GM23338 (cell line): ENCODE data around the gene ELFN1. TPM values are rescaled to one million over a fixed set of nuclear protein-coding genes. Genes with fewer than 3 reads are reported as not detected.

Experiments used
- ATAC-seq: fragments of 200-7000 bp; cut with Tn5 transposase; 3 replicates; pipeline ENCODE4 v1.9.1; 2020
- DNase-seq: peaks from one replicate; pipeline ENCODE4 v3.0.0-alpha.2; 2015; ENCODE audit warnings: low spot score
- H2AFZ ChIP-seq: fragments of 200-600 bp; sonication (generic); 2 replicates; pipeline ENCODE4 v1.8.0; 2016; ENCODE audit warnings: antibody characterized with exemption, mild to moderate bottlenecking, moderate library complexity
- H3F3A ChIP-seq: fragments of 200-600 bp; sonication (generic); replicated peaks from 2 replicates; pipeline ENCODE4 v1.8.0; 2017; ENCODE audit warnings: antibody characterized with exemption, mixed run types, low read depth
- H3K27ac ChIP-seq: fragments of 200-600 bp; sonication (generic); 2 replicates; pipeline ENCODE4 v1.6.1; 2016; ENCODE audit warnings: low read depth
- H3K27me3 ChIP-seq: fragments of 200-600 bp; sonication (generic); 2 replicates; pipeline ENCODE4 v1.8.0; 2016; ENCODE audit warnings: mild to moderate bottlenecking, mixed run types, moderate library complexity; ENCODE audit not compliant: insufficient read depth
- H3K36me3 ChIP-seq: fragments of 200-600 bp; sonication (generic); 2 replicates; pipeline ENCODE4 v1.8.0; 2016; ENCODE audit warnings: mild to moderate bottlenecking; ENCODE audit not compliant: insufficient read depth
- H3K4me1 ChIP-seq: fragments of 200-600 bp; sonication (generic); 2 replicates; pipeline ENCODE4 v1.8.0; 2016; ENCODE audit warnings: mild to moderate bottlenecking, moderate library complexity; ENCODE audit not compliant: insufficient read depth
- H3K4me2 ChIP-seq: fragments of 200-600 bp; sonication (generic); 2 replicates; pipeline ENCODE4 v1.7.1; 2017; ENCODE audit warnings: mixed run types
- H3K4me3 ChIP-seq: fragments of 200-600 bp; sonication (generic); 2 replicates; pipeline ENCODE4 v1.6.1; 2016; ENCODE audit warnings: mixed run types
- H3K79me2 ChIP-seq: fragments of 200-600 bp; sonication (generic); replicated peaks from 2 replicates; pipeline ENCODE4 v1.8.0; 2017; ENCODE audit warnings: mild to moderate bottlenecking; ENCODE audit not compliant: insufficient read depth
- H3K9me2 ChIP-seq: fragments of 200-600 bp; sonication (generic); 2 replicates; pipeline ENCODE4 v1.8.0; 2017; ENCODE audit not compliant: insufficient read depth
- H4K20me1 ChIP-seq: fragments of 200-600 bp; sonication (generic); replicated peaks from 2 replicates; pipeline ENCODE4 v1.8.0; 2017; ENCODE audit warnings: mild to moderate bottlenecking; ENCODE audit not compliant: insufficient read depth
- H3K27ac Mint-ChIP-seq: 2 replicates; pipeline ENCODE4 v1.8.0; 2020; ENCODE audit warnings: inconsistent platforms, mild to moderate bottlenecking, moderate library complexity, mixed read lengths
- H3K27me3 Mint-ChIP-seq: 3 replicates; pipeline ENCODE4 v1.8.0; 2022; ENCODE audit warnings: low read depth, mild to moderate bottlenecking, moderate library complexity, mixed read lengths, inconsistent platforms; ENCODE audit not compliant: insufficient read depth, poor library complexity
- H3K36me3 Mint-ChIP-seq: 3 replicates; pipeline ENCODE4 v1.8.0; 2021; ENCODE audit warnings: low read depth, mild to moderate bottlenecking, inconsistent platforms, moderate library complexity, mixed read lengths
- H3K4me1 Mint-ChIP-seq: 3 replicates; pipeline ENCODE4 v1.8.0; 2020; ENCODE audit warnings: mild to moderate bottlenecking, inconsistent platforms, mixed read lengths
- H3K4me3 Mint-ChIP-seq: 3 replicates; pipeline ENCODE4 v1.8.0; 2021; ENCODE audit warnings: moderate library complexity, mild to moderate bottlenecking, inconsistent platforms, mixed read lengths
- H3K9me3 Mint-ChIP-seq: 3 replicates; pipeline ENCODE4 v1.8.0; 2020; ENCODE audit warnings: moderate library complexity, mild to moderate bottlenecking, inconsistent platforms, mixed read lengths
- ETS1 ChIP-seq: IDR thresholded peaks from 2 replicates; pipeline ENCODE4 v1.6.1; 2016; ENCODE audit warnings: antibody characterized with exemption
- EZH2 ChIP-seq: fragments of 200-600 bp; sonication (generic); IDR thresholded peaks from one replicate; pipeline ENCODE4 v1.8.0; 2017; ENCODE audit warnings: antibody characterized with exemption, mild to moderate bottlenecking, low read depth; ENCODE audit not compliant: unreplicated experiment
- EZH2phosphoT487 ChIP-seq: fragments of 200-600 bp; sonication (generic); IDR thresholded peaks from one replicate; pipeline ENCODE4 v1.8.1; 2018; ENCODE audit warnings: antibody characterized with exemption; ENCODE audit not compliant: unreplicated experiment
- JUNB ChIP-seq: IDR thresholded peaks from one replicate; pipeline ENCODE4 v1.6.1; 2016; ENCODE audit warnings: antibody characterized with exemption; ENCODE audit not compliant: unreplicated experiment
- NANOG ChIP-seq: IDR thresholded peaks from 2 replicates; pipeline ENCODE4 v1.6.1; 2016; ENCODE audit warnings: antibody characterized with exemption, borderline replicate concordance
- STAT1 ChIP-seq: IDR thresholded peaks from one replicate; pipeline ENCODE4 v1.6.1; 2016; ENCODE audit warnings: antibody characterized with exemption; ENCODE audit not compliant: unreplicated experiment
- ZNF331 ChIP-seq: fragments of 250-450 bp; sonication (Bioruptor Pico); IDR thresholded peaks from 2 replicates; pipeline ENCODE4 v1.5.0; 2020; ENCODE audit warnings: low read depth, mild to moderate bottlenecking, moderate library complexity
- ZNF462 ChIP-seq: fragments of 250-450 bp; sonication (Bioruptor Pico); IDR thresholded peaks from 2 replicates; pipeline ENCODE4 v1.5.0; 2020; ENCODE audit warnings: mild to moderate bottlenecking, moderate library complexity
- polyA plus RNA-seq: library from polyadenylated mRNA; unstranded; fragments of >200 nt; fragmentation: Nextera tagmentation; extraction: Ambion mirVana; gene quantifications from 2 replicates; pipeline ENCODE4 v1.2.1, GENCODE V29; 2016
- total RNA-seq: library from RNA; depleted of rRNA; stranded (reverse); fragments of >200 nt; shearing (Covaris generic); gene quantifications from 2 replicates; pipeline ENCODE4 v1.2.3, GENCODE V29; 2014

ELFN1 gene
- total and polyA plus RNA-seq, 2 experiments from 2014 or later = 0.08 to 3.5 TPM

DNA sequence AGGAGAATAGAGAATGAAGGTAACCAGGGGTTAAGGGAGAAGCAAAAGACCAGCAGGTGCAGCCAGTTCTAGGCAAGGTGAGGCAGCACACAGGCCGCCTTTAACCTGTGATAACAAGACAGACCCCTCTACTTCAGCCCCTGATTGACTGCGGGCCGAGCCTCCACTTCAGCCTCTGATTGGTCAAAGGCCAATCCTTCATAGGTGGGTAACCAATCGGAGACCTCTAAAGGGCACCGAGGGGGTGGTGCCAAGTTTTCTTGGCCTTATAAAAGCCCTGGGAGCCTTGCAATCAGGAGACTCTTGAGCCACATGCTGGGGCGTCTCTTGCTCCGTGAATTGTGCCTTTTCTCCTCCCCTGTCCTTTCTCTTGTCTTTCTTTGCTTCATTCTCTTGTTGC lies 98.8 kb downstream of the ELFN1 start:
- Mint-ChIP-seq H3K4me1 (no peaks in the 10 kb centered on the region), H3K27me3 (peaks cover 5% of the 10 kb centered on the region), H3K4me3 (no peak overlapping the region), H3K27ac (no peak overlapping the region), H3K9me3 (0 out of 3 replicates have a peak, but pooled peaks cover 7% of the 10 kb centered on the region), H3K36me3 (no peaks in the 10 kb centered on the region)
- Histone ChIP-seq H4K20me1 (no peaks in the 10 kb centered on the region), H3K27me3 (no peaks in the 10 kb centered on the region), H2AFZ (no peak overlapping the region), H3K27ac (no peak overlapping the region), H3K79me2 (no peaks in the 10 kb centered on the region), H3F3A (no peaks in the 10 kb centered on the region), H3K4me3 (no peak overlapping the region), H3K36me3 (no peaks in the 10 kb centered on the region), H3K4me1 (no peaks in the 10 kb centered on the region), H3K9me2 (no peaks in the 10 kb centered on the region), H3K4me2 (no peak overlapping the region)
- no peak for TF ChIP-seq NANOG
- TF ChIP-seq STAT1 = no peak
- no peak for TF ChIP-seq ETS1
- peak; percentile 67 for DNase-seq
- ATAC-seq = peak; percentile 68

DNA sequence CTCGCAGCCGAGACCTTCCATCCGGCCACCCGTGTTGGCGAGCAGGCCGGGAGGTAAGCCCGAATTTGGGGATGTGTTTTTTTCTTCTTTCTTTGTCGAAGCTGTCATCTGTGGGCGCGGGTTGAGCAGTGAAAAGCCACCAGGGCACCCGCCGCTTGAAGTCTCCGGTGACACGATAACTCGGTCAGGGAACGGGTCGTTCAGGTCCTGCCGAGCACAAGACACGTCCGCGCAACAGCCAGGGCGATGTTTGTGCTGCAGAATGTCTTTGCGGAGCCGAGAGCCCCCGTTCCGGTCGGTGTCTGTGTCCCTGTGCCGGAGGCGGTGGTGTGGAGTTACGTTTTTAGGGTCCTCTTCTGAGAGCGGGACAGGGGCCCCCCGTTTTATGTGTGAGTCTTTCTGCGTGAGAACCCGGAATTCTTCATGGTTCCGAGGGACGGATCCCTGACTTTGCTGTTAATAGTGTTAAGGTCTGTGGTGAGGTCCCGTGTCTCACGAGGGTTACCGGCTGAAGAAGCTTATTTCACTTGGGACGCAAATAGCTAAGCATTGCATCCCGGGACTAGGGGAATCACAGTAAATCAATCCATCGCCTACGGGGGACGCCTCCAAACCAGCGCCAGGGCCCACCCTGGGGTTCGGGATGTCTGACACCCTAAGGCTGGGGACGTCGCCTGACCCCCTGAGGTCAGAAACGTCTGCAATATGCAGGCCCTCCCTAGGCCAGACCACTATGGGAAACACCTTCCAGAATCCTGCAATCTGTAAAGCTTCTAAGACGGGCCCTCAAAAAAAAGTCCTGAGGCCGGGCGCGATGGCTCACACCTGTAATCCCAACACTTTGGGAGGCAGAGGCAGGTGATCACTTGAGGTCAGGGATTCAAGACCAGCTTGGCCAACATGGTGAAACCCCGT lies 99.5 kb downstream of the ELFN1 start:
- no peaks in the 10 kb centered on the region for H3K36me3 Mint-ChIP-seq
- Histone ChIP-seq H4K20me1 (no peaks in the 10 kb centered on the region), H3K79me2 (no peaks in the 10 kb centered on the region), H3K27ac (no peak overlapping the region), H3F3A (no peaks in the 10 kb centered on the region), H2AFZ (no peak overlapping the region), H3K9me2 (no peaks in the 10 kb centered on the region), H3K4me2 (no peak overlapping the region), H3K27me3 (no peaks in the 10 kb centered on the region), H3K4me3 (no peak overlapping the region), H3K4me1 (no peaks in the 10 kb centered on the region), H3K36me3 (no peaks in the 10 kb centered on the region)
- no peak overlapping the region for H3K4me3 Mint-ChIP-seq
- ATAC-seq = no peak
- no peak for DNase-seq
- H3K9me3 Mint-ChIP-seq = peaks cover 6% of the 10 kb centered on the region; the same call in 1 of the 3 replicates
- TF ChIP-seq JUNB (no peak), NANOG (no peak), ZNF331 (CRISPR knock-in tag) (no peak), EZH2 (no peak)
- peaks cover 5% of the 10 kb centered on the region for H3K27me3 Mint-ChIP-seq
- H3K27ac Mint-ChIP-seq = no peak overlapping the region
- H3K4me1 Mint-ChIP-seq = no peaks in the 10 kb centered on the region

- DNase-seq = no peak
- H3K79me2 ChIP-seq = no peaks in the 10 kb centered on the region
- H3K36me3 ChIP-seq = no peaks in the 10 kb centered on the region
- H4K20me1 ChIP-seq = no peaks in the 10 kb centered on the region
- H3K4me2 ChIP-seq = no peak overlapping the region
- Mint-ChIP-seq H3K9me3 (peaks cover 5% of the 10 kb centered on the region; the same call in 1 of the 3 replicates), H3K27me3 (peaks cover 5% of the 10 kb centered on the region), H3K4me1 (no peaks in the 10 kb centered on the region), H3K36me3 (no peaks in the 10 kb centered on the region), H3K27ac (no peak overlapping the region), H3K4me3 (no peak overlapping the region)
- H2AFZ ChIP-seq = no peak overlapping the region
- H3K4me1 ChIP-seq = no peaks in the 10 kb centered on the region
- H3K4me3 ChIP-seq = no peak overlapping the region
- H3K9me2 ChIP-seq = no peaks in the 10 kb centered on the region
- H3K27me3 ChIP-seq = no peaks in the 10 kb centered on the region
- no peak for ATAC-seq
- H3K27ac ChIP-seq = no peak overlapping the region
- H3F3A ChIP-seq = no peaks in the 10 kb centered on the region
- TF ChIP-seq EZH2phosphoT487 (no peak), ZNF462 (no peak)
Measured at GRCh38 chr7:1770331-1770730, 100.3 kb downstream of the ELFN1 start.
